ENCODE data around the gene TRIM62. TPM values are rescaled to one million over a fixed set of nuclear protein-coding genes. Genes with fewer than 3 reads are reported as not detected.

The TRIM62 gene
- total RNA-seq, 2 experiments from 2014 or later: 3.8 to 5.2 TPM

GRCh38 chr1:33132549-33132948, 49.3 kb downstream of the TRIM62 start:
- POLR2A ChIA-PET: no interaction called here
- Mint-ChIP-seq H3K9me3 (no peaks in the 10 kb centered on the region), H3K36me3 (ENCODE audit: low read depth) (peaks cover 5% of the 10 kb centered on the region), H3K4me1 (ENCODE audit: low read depth) (peaks cover 40% of the 10 kb centered on the region), H3K27me3 (no peaks in the 10 kb centered on the region), H3K4me3 (no peak overlapping the region), H3K27ac (peak overlapping the region; percentile 63)
- peak; percentile 23 for DNase-seq
- no peak for ATAC-seq
- TF ChIP-seq, protein P1, sequence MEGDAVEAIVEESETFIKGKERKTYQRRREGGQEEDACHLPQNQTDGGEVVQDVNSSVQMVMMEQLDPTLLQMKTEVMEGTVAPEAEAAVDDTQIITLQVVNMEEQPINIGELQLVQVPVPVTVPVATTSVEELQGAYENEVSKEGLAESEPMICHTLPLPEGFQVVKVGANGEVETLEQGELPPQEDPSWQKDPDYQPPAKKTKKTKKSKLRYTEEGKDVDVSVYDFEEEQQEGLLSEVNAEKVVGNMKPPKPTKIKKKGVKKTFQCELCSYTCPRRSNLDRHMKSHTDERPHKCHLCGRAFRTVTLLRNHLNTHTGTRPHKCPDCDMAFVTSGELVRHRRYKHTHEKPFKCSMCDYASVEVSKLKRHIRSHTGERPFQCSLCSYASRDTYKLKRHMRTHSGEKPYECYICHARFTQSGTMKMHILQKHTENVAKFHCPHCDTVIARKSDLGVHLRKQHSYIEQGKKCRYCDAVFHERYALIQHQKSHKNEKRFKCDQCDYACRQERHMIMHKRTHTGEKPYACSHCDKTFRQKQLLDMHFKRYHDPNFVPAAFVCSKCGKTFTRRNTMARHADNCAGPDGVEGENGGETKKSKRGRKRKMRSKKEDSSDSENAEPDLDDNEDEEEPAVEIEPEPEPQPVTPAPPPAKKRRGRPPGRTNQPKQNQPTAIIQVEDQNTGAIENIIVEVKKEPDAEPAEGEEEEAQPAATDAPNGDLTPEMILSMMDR (IDR thresholded peaks at IDR 0.05): no peak
- CTCF ChIA-PET: no interaction called here
- intact Hi-C loops (cut with micrococcal nuclease): loop anchor here (10.0 kb wide), 1 partner anchor 232 kb away; no protein-coding TSS in a partner anchor

- H3K4me3 Mint-ChIP-seq: no peak overlapping the region
- peaks cover 5% of the 10 kb centered on the region for H3K36me3 Mint-ChIP-seq (ENCODE audit: low read depth)
- no peak for DNase-seq
- intact Hi-C loops (cut with micrococcal nuclease): loop anchor here (10.0 kb wide), 1 partner anchor 234 kb away; no protein-coding TSS in a partner anchor
- no peaks in the 10 kb centered on the region for H3K27me3 Mint-ChIP-seq
- H3K27ac Mint-ChIP-seq: no peak overlapping the region
- no peaks in the 10 kb centered on the region for H3K9me3 Mint-ChIP-seq
- no peak for ATAC-seq
- TF ChIP-seq, protein P1 (IDR thresholded peaks at IDR 0.05): no peak
- POLR2A ChIA-PET: no interaction called here
- CTCF ChIA-PET: interaction anchor here (1.0 kb wide), 1 partner anchor 164 kb away, joined by 3 read pairs; no protein-coding TSS in a partner anchor
- H3K4me1 Mint-ChIP-seq (ENCODE audit: low read depth): peaks cover 42% of the 10 kb centered on the region
These were observed 50.7 kb downstream of the TRIM62 start for GRCh38 chr1:33131191-33131590.

DNA sequence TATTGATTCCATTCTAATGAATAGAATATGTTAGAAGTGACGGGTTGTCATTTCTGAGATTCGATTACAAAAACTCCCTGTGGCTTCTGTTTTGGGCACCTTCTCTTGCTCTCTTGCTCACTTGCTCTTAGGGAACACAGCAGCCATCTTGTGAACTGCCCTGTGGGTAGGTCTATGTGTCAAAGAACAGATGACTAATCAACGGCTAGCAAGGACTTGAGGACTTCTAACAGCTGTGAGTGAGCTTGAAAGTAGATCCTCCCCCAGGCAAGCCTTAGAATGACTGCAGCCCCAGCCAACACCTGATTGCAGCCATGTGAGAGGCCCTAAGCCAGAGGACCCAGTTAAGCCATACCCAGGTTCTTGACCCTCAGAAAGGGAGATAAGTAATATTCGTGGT, 51.5 kb downstream of the TRIM62 start:
- peak overlapping the region; percentile 66 for H3K27ac Mint-ChIP-seq
- no peaks in the 10 kb centered on the region for H3K9me3 Mint-ChIP-seq
- H3K4me1 Mint-ChIP-seq (ENCODE audit: low read depth): peaks cover 51% of the 10 kb centered on the region
- peak; percentile 21 for ATAC-seq
- intact Hi-C loops (cut with micrococcal nuclease): loop anchor here (10.0 kb wide), 1 partner anchor 235 kb away; no protein-coding TSS in a partner anchor
- no peak overlapping the region for H3K4me3 Mint-ChIP-seq
- no peaks in the 10 kb centered on the region for H3K27me3 Mint-ChIP-seq
- ChIA-PET POLR2A (no interaction called here), CTCF (interaction anchor here (1.0 to 1.6 kb wide), 2 partner anchors 43 to 165 kb away, joined by 3 read pairs; no protein-coding TSS in a partner anchor)
- DNase-seq: peak; percentile 61
- TF ChIP-seq, protein P1 (IDR thresholded peaks at IDR 0.05): no peak
- H3K36me3 Mint-ChIP-seq (ENCODE audit: low read depth): peaks cover 11% of the 10 kb centered on the region

GRCh38 chr1:33128781-33129180, 53.1 kb downstream of the TRIM62 start:
- Mint-ChIP-seq H3K27ac (peak overlapping the region; percentile 97), H3K27me3 (no peaks in the 10 kb centered on the region), H3K4me3 (peak overlapping the region; percentile 93), H3K36me3 (ENCODE audit: low read depth) (peaks cover 18% of the 10 kb centered on the region), H3K4me1 (ENCODE audit: low read depth) (peaks cover 51% of the 10 kb centered on the region), H3K9me3 (no peaks in the 10 kb centered on the region)
- ChIA-PET CTCF (interaction anchor here (1.6 kb wide), 1 partner anchor 44 kb away, joined by 3 read pairs; no protein-coding TSS in a partner anchor), POLR2A (interaction anchor here (1.3 kb wide), 1 partner anchor 53 kb away, joined by 4 read pairs; the partner anchor contains the start of gene TRIM62)
- TF ChIP-seq, protein P1 (IDR thresholded peaks at IDR 0.05): no peak
- intact Hi-C loops (cut with micrococcal nuclease): no loop called here
- DNase-seq (no peak), ATAC-seq (no peak)

All from activated CD8-positive, alpha-beta T cell treated with anti-CD3 and anti-CD28 coated beads for 36 hours (primary cell).